ENCODE data around the gene BMX. TPM values are rescaled to one million over a fixed set of nuclear protein-coding genes. Genes with fewer than 3 reads are reported as not detected.

BMX gene
- polyA plus RNA-seq, 1 donor from 2014 or later, result not detected

GRCh38 chrX:15464704-15465103 lies 35.9 kb upstream of the BMX start:
- H3K27ac ChIP-seq (ENCODE audit: low read length), result no peak overlapping the region
- H3F3A ChIP-seq (ENCODE audit: insufficient read depth, low read length, poor library complexity, severe bottlenecking), result no peaks in the 10 kb centered on the region
- no peaks in the 10 kb centered on the region for H3K79me2 ChIP-seq (replicated peaks; ENCODE audit: insufficient read depth, low read length)
- H3K36me3 ChIP-seq (ENCODE audit: insufficient read depth, low read length), result no peaks in the 10 kb centered on the region
- no peak overlapping the region for H3K4me2 ChIP-seq (ENCODE audit: low read length)
- H3K27me3 ChIP-seq (ENCODE audit: insufficient read depth, low read depth, low read length), result no peaks in the 10 kb centered on the region
- no peaks in the 10 kb centered on the region for H4K20me1 ChIP-seq (ENCODE audit: insufficient read depth)
- no peak overlapping the region for H3K9ac ChIP-seq (ENCODE audit: low read length)
- H2AFZ ChIP-seq (ENCODE audit: low read depth, low read length), result no peak overlapping the region
- H3K9me3 ChIP-seq (ENCODE audit: low read length), result no peaks in the 10 kb centered on the region
- no peaks in the 10 kb centered on the region for H3K9me2 ChIP-seq (ENCODE audit: insufficient read depth, low read length)
- no peak overlapping the region for H3K4me3 ChIP-seq (ENCODE audit: low read length)
- no peak for TF ChIP-seq EP300 (conservative IDR thresholded peaks at IDR 0.05; ENCODE audit: poor library complexity, severe bottlenecking)
- no peak for TF ChIP-seq SMC3 (conservative IDR thresholded peaks at IDR 0.05; ENCODE audit: poor library complexity)
- TF ChIP-seq RAD21 (conservative IDR thresholded peaks at IDR 0.05), result no peak

DNA sequence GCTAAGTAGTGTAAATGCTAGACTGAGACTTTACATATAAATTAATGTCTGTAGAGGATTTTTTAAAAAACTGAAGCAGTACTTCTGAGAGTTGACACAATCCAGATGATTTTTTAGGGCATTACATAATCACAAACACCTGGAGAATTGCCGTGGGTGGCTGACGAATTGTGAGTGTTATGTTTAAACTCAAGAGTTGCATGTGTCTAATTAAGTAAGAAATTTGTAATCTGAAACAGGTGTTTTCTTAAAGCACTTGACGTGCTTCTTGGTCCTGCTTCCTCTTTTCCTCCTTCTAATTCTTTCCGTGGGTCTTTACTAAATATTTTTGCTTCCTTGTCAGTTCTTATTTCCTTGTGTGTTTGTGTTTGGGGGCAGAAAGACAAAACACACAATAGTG lies 35.3 kb upstream of the BMX start:
- Histone ChIP-seq H3K27me3 (ENCODE audit: insufficient read depth, low read depth, low read length) (no peaks in the 10 kb centered on the region), H3K4me3 (ENCODE audit: low read length) (no peak overlapping the region), H4K20me1 (ENCODE audit: insufficient read depth) (no peaks in the 10 kb centered on the region), H2AFZ (ENCODE audit: low read depth, low read length) (no peak overlapping the region), H3K36me3 (ENCODE audit: insufficient read depth, low read length) (no peaks in the 10 kb centered on the region), H3K27ac (ENCODE audit: low read length) (no peak overlapping the region), H3F3A (ENCODE audit: insufficient read depth, low read length, poor library complexity, severe bottlenecking) (no peaks in the 10 kb centered on the region), H3K9me3 (ENCODE audit: low read length) (no peaks in the 10 kb centered on the region), H3K4me2 (ENCODE audit: low read length) (no peak overlapping the region), H3K9ac (ENCODE audit: low read length) (no peak overlapping the region), H3K9me2 (ENCODE audit: insufficient read depth, low read length) (no peaks in the 10 kb centered on the region), H3K79me2 (replicated peaks; ENCODE audit: insufficient read depth, low read length) (no peaks in the 10 kb centered on the region)
- no peak for TF ChIP-seq MXI1 (conservative IDR thresholded peaks at IDR 0.05; ENCODE audit: poor library complexity, severe bottlenecking)
- no peak for TF ChIP-seq EP300 (conservative IDR thresholded peaks at IDR 0.05; ENCODE audit: poor library complexity, severe bottlenecking)
- no peak for TF ChIP-seq POLR2AphosphoS5 (IDR thresholded peaks at IDR 0.05)
- no peak for TF ChIP-seq TAF1 (IDR thresholded peaks at IDR 0.05; ENCODE audit: low read depth)
- TF ChIP-seq, protein P1, sequence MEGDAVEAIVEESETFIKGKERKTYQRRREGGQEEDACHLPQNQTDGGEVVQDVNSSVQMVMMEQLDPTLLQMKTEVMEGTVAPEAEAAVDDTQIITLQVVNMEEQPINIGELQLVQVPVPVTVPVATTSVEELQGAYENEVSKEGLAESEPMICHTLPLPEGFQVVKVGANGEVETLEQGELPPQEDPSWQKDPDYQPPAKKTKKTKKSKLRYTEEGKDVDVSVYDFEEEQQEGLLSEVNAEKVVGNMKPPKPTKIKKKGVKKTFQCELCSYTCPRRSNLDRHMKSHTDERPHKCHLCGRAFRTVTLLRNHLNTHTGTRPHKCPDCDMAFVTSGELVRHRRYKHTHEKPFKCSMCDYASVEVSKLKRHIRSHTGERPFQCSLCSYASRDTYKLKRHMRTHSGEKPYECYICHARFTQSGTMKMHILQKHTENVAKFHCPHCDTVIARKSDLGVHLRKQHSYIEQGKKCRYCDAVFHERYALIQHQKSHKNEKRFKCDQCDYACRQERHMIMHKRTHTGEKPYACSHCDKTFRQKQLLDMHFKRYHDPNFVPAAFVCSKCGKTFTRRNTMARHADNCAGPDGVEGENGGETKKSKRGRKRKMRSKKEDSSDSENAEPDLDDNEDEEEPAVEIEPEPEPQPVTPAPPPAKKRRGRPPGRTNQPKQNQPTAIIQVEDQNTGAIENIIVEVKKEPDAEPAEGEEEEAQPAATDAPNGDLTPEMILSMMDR (IDR thresholded peaks at IDR 0.05; ENCODE audit: poor library complexity, severe bottlenecking), result no peak
- no peak for TF ChIP-seq RAD21 (conservative IDR thresholded peaks at IDR 0.05)
- TF ChIP-seq SMC3 (conservative IDR thresholded peaks at IDR 0.05; ENCODE audit: poor library complexity), result no peak
- TF ChIP-seq, protein P2, sequence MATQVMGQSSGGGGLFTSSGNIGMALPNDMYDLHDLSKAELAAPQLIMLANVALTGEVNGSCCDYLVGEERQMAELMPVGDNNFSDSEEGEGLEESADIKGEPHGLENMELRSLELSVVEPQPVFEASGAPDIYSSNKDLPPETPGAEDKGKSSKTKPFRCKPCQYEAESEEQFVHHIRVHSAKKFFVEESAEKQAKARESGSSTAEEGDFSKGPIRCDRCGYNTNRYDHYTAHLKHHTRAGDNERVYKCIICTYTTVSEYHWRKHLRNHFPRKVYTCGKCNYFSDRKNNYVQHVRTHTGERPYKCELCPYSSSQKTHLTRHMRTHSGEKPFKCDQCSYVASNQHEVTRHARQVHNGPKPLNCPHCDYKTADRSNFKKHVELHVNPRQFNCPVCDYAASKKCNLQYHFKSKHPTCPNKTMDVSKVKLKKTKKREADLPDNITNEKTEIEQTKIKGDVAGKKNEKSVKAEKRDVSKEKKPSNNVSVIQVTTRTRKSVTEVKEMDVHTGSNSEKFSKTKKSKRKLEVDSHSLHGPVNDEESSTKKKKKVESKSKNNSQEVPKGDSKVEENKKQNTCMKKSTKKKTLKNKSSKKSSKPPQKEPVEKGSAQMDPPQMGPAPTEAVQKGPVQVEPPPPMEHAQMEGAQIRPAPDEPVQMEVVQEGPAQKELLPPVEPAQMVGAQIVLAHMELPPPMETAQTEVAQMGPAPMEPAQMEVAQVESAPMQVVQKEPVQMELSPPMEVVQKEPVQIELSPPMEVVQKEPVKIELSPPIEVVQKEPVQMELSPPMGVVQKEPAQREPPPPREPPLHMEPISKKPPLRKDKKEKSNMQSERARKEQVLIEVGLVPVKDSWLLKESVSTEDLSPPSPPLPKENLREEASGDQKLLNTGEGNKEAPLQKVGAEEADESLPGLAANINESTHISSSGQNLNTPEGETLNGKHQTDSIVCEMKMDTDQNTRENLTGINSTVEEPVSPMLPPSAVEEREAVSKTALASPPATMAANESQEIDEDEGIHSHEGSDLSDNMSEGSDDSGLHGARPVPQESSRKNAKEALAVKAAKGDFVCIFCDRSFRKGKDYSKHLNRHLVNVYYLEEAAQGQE (IDR thresholded peaks at IDR 0.05; ENCODE audit: borderline replicate concordance), result no peak
- no peak for TF ChIP-seq EZH2 (IDR thresholded peaks at IDR 0.05; ENCODE audit: borderline replicate concordance, insufficient read depth, low read length, poor library complexity, severe bottlenecking)

Measured in neural cell (in vitro differentiated cells).